B cell (primary cell): ENCODE measurements around the gene PFDN5. TPM values are rescaled to one million over a fixed set of nuclear protein-coding genes. Genes with fewer than 3 reads are reported as not detected.

Experiments
- ATAC-seq: fragments of 200-7000 bp; cut with Tn5 transposase; one replicate; pipeline ENCODE4 v1.10.0; 2021; ENCODE audit warnings: low read depth, mild to moderate bottlenecking, moderate number of reproducible peaks, moderate library complexity
- CTCF ChIA-PET: fragments of 350-600 bp; sonication (Branson Sonifier 250); formaldehyde crosslinking; loops from one replicate; lab custom pipeline; 2021; ENCODE audit warnings: antibody characterized with exemption, inconsistent platforms; lab: Charles Lee
- POLR2A ChIA-PET: fragments of 350-600 bp; sonication (Branson Sonifier 250); formaldehyde crosslinking; loops from one replicate; lab custom pipeline; 2021; ENCODE audit warnings: antibody characterized with exemption; lab: Charles Lee
- DNase-seq: peaks from one replicate; pipeline ENCODE4 v3.0.0; 2013
- H2AFZ ChIP-seq: 2 replicates; pipeline ENCODE4 v1.6.1; 2012; ENCODE audit warnings: mild to moderate bottlenecking, low read depth, low read length; ENCODE audit not compliant: insufficient read depth, poor library complexity, severe bottlenecking
- H3K27ac ChIP-seq, 2 donors: 1 replicate in 1 of 2; 2 replicates in 1 of 2; pipeline ENCODE4 v1.5.1; 2012 to 2013; ENCODE audit warnings: low read length in 2 of 2, mild to moderate bottlenecking in 2 of 2, moderate library complexity in 1 of 2
- H3K27me3 ChIP-seq, 4 experiments: fragments of 200-600 bp in 1 of 4; sonication (generic) in 1 of 4; replicated peaks in 1 of 4; 1 replicate in 2 of 4; 2 replicates in 2 of 4; pipeline versions ENCODE4 v1.6.1 to v1.7.0; 2013 to 2016; ENCODE audit warnings: low read length in 3 of 4, mild to moderate bottlenecking in 2 of 4, mixed read lengths in 1 of 4, moderate library complexity in 1 of 4; ENCODE audit not compliant: insufficient read depth in 4 of 4, control insufficient read depth in 3 of 4; ENCODE audit errors: control extremely low read depth in 1 of 4
- H3K36me3 ChIP-seq, 2 experiments: replicated peaks in 1 of 2; 1 replicate in 1 of 2; 2 replicates in 1 of 2; pipeline versions ENCODE4 v1.6.1 to v1.7.1; 2013; ENCODE audit warnings: low read length in 1 of 2; ENCODE audit not compliant: insufficient read depth in 2 of 2, control insufficient read depth in 1 of 2; ENCODE audit errors: control extremely low read depth in 1 of 2, extremely low read depth in 1 of 2
- H3K4me1 ChIP-seq, 2 donors: fragments of 200-600 bp in 1 of 2; sonication (generic) in 1 of 2; 1 replicate in 1 of 2; 2 replicates in 1 of 2; pipeline versions ENCODE4 v1.5.1 to v1.6.1; 2013 to 2017; ENCODE audit warnings: low read length in 2 of 2; ENCODE audit not compliant: control insufficient read depth in 2 of 2, insufficient read depth in 2 of 2
- H3K4me2 ChIP-seq: replicated peaks from 2 replicates; pipeline ENCODE3; 2012; ENCODE audit warnings: mild to moderate bottlenecking, low read depth, low read length; ENCODE audit not compliant: poor library complexity, severe bottlenecking
- H3K4me3 ChIP-seq, 5 experiments: fragments of 200-600 bp in 1 of 5; sonication (generic) in 1 of 5; 1 replicate in 3 of 5; 2 replicates in 2 of 5; pipeline versions ENCODE4 v1.5.1 to v1.7.0; 2011 to 2016; ENCODE audit warnings: low read length in 4 of 5, mild to moderate bottlenecking in 4 of 5, low read depth in 2 of 5, control low read depth in 1 of 5, moderate library complexity in 1 of 5; ENCODE audit not compliant: insufficient read depth in 1 of 5; ENCODE audit errors: control extremely low read depth in 1 of 5, extremely low read depth in 1 of 5
- H3K79me2 ChIP-seq: fragments of 200-600 bp; sonication (generic); one replicate; pipeline ENCODE4 v1.6.0; 2016; ENCODE audit warnings: low read length; ENCODE audit not compliant: control insufficient read depth, insufficient read depth
- H3K9ac ChIP-seq: fragments of 200-600 bp; sonication (generic); 2 replicates; pipeline ENCODE4 v1.6.1; 2017; ENCODE audit warnings: mild to moderate bottlenecking, low read length, moderate library complexity
- H3K9me3 ChIP-seq, 3 donors: one replicate each; pipeline versions ENCODE4 v1.6.1 to v1.7.1; 2013; ENCODE audit warnings: low read length in 2 of 3; ENCODE audit not compliant: control insufficient read depth in 2 of 3, insufficient read depth in 1 of 3; ENCODE audit errors: control extremely low read depth in 1 of 3
- H4K20me1 ChIP-seq: 2 replicates; pipeline ENCODE4 v1.6.0; 2012; ENCODE audit warnings: mild to moderate bottlenecking, low read length; ENCODE audit not compliant: insufficient read depth, control insufficient read depth, poor library complexity, severe bottlenecking
- H3K27ac Mint-ChIP-seq: one replicate; pipeline ENCODE4 v1.8.0; 2021; ENCODE audit warnings: mixed read lengths
- H3K27me3 Mint-ChIP-seq: one replicate; pipeline ENCODE4 v1.8.0; 2021; ENCODE audit warnings: mixed read lengths
- H3K4me1 Mint-ChIP-seq: one replicate; pipeline ENCODE4 v1.8.0; 2021; ENCODE audit warnings: mixed read lengths
- H3K4me3 Mint-ChIP-seq: one replicate; pipeline ENCODE4 v1.8.0; 2021; ENCODE audit warnings: mixed read lengths
- H3K9me3 Mint-ChIP-seq: one replicate; pipeline ENCODE4 v1.8.0; 2022; ENCODE audit warnings: mixed read lengths; ENCODE audit not compliant: insufficient read depth
- CTCF ChIP-seq: fragments of 200-600 bp; IDR thresholded peaks from one replicate; pipeline ENCODE4 v1.8.0; 2022; ENCODE audit warnings: antibody characterized with exemption, mild to moderate bottlenecking
- EZH2 ChIP-seq: IDR thresholded peaks from 2 replicates; pipeline ENCODE4 v1.6.1; 2012; ENCODE audit warnings: borderline replicate concordance, low read depth, mild to moderate bottlenecking, moderate library complexity, low read length; ENCODE audit not compliant: insufficient read depth, poor library complexity, severe bottlenecking
- WGBS: methylation state at CpG from one replicate; pipeline ENCODE4 v1.1.5; 2013; ENCODE audit warnings: missing lambda C conversion rate; ENCODE audit not compliant: insufficient coverage; 5-methylcytosine and 5-hydroxymethylcytosine counted together
- intact Hi-C: fragments of 100-400 bp; cut with micrococcal nuclease; formaldehyde crosslinking; loops from one replicate; pipeline ENCODE4 v1.10.0; 2022
- polyA plus RNA-seq: library from polyadenylated mRNA; depleted of rRNA; stranded (reverse); fragments of >200 nt; gene quantifications from 2 replicates; pipeline ENCODE4 v1.2.3, GENCODE V29; 2012
- total RNA-seq, 2 donors: library from RNA; stranded (reverse); fragments of 120-200 nt in 1 of 2; gene quantifications; 1 replicate in 1 of 2; 2 replicates in 1 of 2; pipeline versions ENCODE4 v1.2.3 to v1.2.4, GENCODE V29; 2013 to 2022

PFDN5 gene
- total and polyA plus RNA-seq, 2 donors (not counting 1 experiment from before 2014, with no cell fraction given), result 654 to 1,584 TPM

GRCh38 chr12:53286448-53286847 lies 8.9 kb upstream of the PFDN5 start:
- no peaks in the 10 kb centered on the region for H3K79me2 ChIP-seq
- H3K9me3 ChIP-seq, result no peaks in the 10 kb centered on the region
- 97% methylated on average over 9 of the region's 9 CpGs for WGBS
- no peak overlapping the region for H3K27ac Mint-ChIP-seq
- intact Hi-C loops, result no loop called here
- H3K27me3 ChIP-seq, result no peaks in the 10 kb centered on the region
- no peak overlapping the region for H3K9ac ChIP-seq
- TF ChIP-seq EZH2, result no peak
- no peak for TF ChIP-seq CTCF
- no peaks in the 10 kb centered on the region for H3K9me3 Mint-ChIP-seq
- DNase-seq (no peak), ATAC-seq (no peak)
- POLR2A ChIA-PET, result interaction anchor here (1.1 kb wide), 2 partner anchors 13 to 86 kb away, joined by 3 read pairs; partner anchors contain the start of gene MYG1
- H3K4me1 Mint-ChIP-seq, result peaks cover 5% of the 10 kb centered on the region
- no peak overlapping the region for H3K4me3 Mint-ChIP-seq
- H3K4me2 ChIP-seq, result no peak overlapping the region
- H3K27me3 Mint-ChIP-seq, result no peaks in the 10 kb centered on the region
- H2AFZ ChIP-seq, result no peak overlapping the region
- H3K4me1 ChIP-seq, result no peaks in the 10 kb centered on the region
- no peaks in the 10 kb centered on the region for H4K20me1 ChIP-seq
- CTCF ChIA-PET, result interaction anchor here (1.1 to 24.0 kb wide), 16 partner anchors 8 to 221 kb away, joined by 3 to 721 read pairs (median 8); partner anchors contain the start of genes AAAS, ESPL1, ITGB7 and PFDN5
- H3K27ac ChIP-seq, result no peak overlapping the region
- H3K4me3 ChIP-seq, result no peak overlapping the region
- no peaks in the 10 kb centered on the region for H3K36me3 ChIP-seq

- Histone ChIP-seq H2AFZ (peak overlapping the region; percentile 4), H3K27ac (no peak overlapping the region), H3K4me1 (no peaks in the 10 kb centered on the region), H3K4me2 (no peak overlapping the region), H4K20me1 (no peaks in the 10 kb centered on the region), H3K9me3 (no peaks in the 10 kb centered on the region), H3K36me3 (no peaks in the 10 kb centered on the region), H3K4me3 (no peak overlapping the region), H3K9ac (no peak overlapping the region), H3K27me3 (no peaks in the 10 kb centered on the region), H3K79me2 (no peaks in the 10 kb centered on the region)
- no peak overlapping the region for H3K4me3 Mint-ChIP-seq
- DNase-seq (peak; percentile 85), ATAC-seq (peak; percentile 96)
- CTCF ChIA-PET, result interaction anchor here (0.7 to 24.0 kb wide), 23 partner anchors 8 to 222 kb away, joined by 3 to 721 read pairs (median 7); partner anchors contain the start of genes AAAS, ESPL1, ITGB7 and PFDN5
- POLR2A ChIA-PET, result no interaction called here
- TF ChIP-seq EZH2 (no peak), CTCF (peak; percentile 82)
- H3K27ac Mint-ChIP-seq, result peak overlapping the region; percentile 28
- H3K27me3 Mint-ChIP-seq, result no peaks in the 10 kb centered on the region
- H3K4me1 Mint-ChIP-seq, result peaks cover 5% of the 10 kb centered on the region
- H3K9me3 Mint-ChIP-seq, result no peaks in the 10 kb centered on the region
- 86% methylated on average over 10 of the region's 11 CpGs for WGBS
- intact Hi-C loops, result loop anchor here (1.0 kb wide), 1 partner anchor 128 kb away; no protein-coding TSS in a partner anchor
Measured at GRCh38 chr12:53287741-53288216, 7.6 kb upstream of the PFDN5 start.
